A673 (cell line): ENCODE data around the gene OR52E2. TPM values are rescaled to one million over a fixed set of nuclear protein-coding genes. Genes with fewer than 3 reads are reported as not detected.

Experiments used
- BruUV-seq: library from RNA; stranded (reverse); fragments of 400-500 nt; replicated peaks from 2 replicates; lab custom pipeline; 2021; lab: Mats Ljungman, UMichigan
- CTCF ChIA-PET: fragments of 300-600 bp; sonication (Branson Sonifier 250); formaldehyde crosslinking; loops from one replicate; lab custom pipeline; 2022; ENCODE audit warnings: antibody characterized with exemption; lab: Charles Lee
- POLR2A ChIA-PET: fragments of 300-600 bp; sonication (Branson Sonifier 250); formaldehyde crosslinking; loops from one replicate; lab custom pipeline; 2022; ENCODE audit warnings: antibody characterized with exemption; ENCODE audit not compliant: low non-redundant PET; lab: Charles Lee
- DNase-seq: peaks from one replicate; pipeline ENCODE4 v3.0.0-alpha.2; 2015; ENCODE audit warnings: low spot score
- H3K27ac ChIP-seq: fragments of 200-600 bp; sonication (generic); 2 replicates; pipeline ENCODE4 v1.5.1; 2016; ENCODE audit warnings: mixed run types, low read depth, mild to moderate bottlenecking, mixed read lengths, antibody characterized with exemption, low read length; ENCODE audit not compliant: poor library complexity, severe bottlenecking
- H3K27me3 ChIP-seq: fragments of 200-600 bp; sonication (generic); replicated peaks from 2 replicates; pipeline ENCODE4 v1.6.1; 2017; ENCODE audit warnings: mixed run types, low read depth, mild to moderate bottlenecking, mixed read lengths, antibody characterized with exemption, low read length; ENCODE audit not compliant: insufficient read depth, poor library complexity
- H3K36me3 ChIP-seq: fragments of 200-600 bp; sonication (generic); 2 replicates; pipeline ENCODE4 v1.6.1; 2016; ENCODE audit warnings: mixed run types, mild to moderate bottlenecking, mixed read lengths, antibody characterized with exemption, low read length; ENCODE audit not compliant: insufficient read depth, poor library complexity, severe bottlenecking
- H3K4me1 ChIP-seq: fragments of 200-600 bp; sonication (generic); 2 replicates; pipeline ENCODE4 v1.6.1; 2017; ENCODE audit warnings: mixed run types, mild to moderate bottlenecking, mixed read lengths, antibody characterized with exemption, low read length; ENCODE audit not compliant: insufficient read depth, poor library complexity, severe bottlenecking
- H3K4me3 ChIP-seq: fragments of 200-600 bp; sonication (generic); 2 replicates; pipeline ENCODE4 v1.5.1; 2016; ENCODE audit warnings: low read depth, mixed run types, mild to moderate bottlenecking, mixed read lengths, low read length; ENCODE audit not compliant: poor library complexity, severe bottlenecking
- H3K9me3 ChIP-seq: fragments of 200-600 bp; sonication (generic); 2 replicates; pipeline ENCODE4 v1.6.1; 2016; ENCODE audit warnings: mixed run types, low read depth, mild to moderate bottlenecking, mixed read lengths, antibody characterized with exemption, low read length; ENCODE audit not compliant: poor library complexity, severe bottlenecking
- EZH2 ChIP-seq: fragments of 200-600 bp; sonication (generic); IDR thresholded peaks from 2 replicates; pipeline ENCODE4 v1.6.1; 2017; ENCODE audit warnings: borderline replicate concordance, low read depth, mild to moderate bottlenecking, mixed read lengths, antibody characterized with exemption, low read length; ENCODE audit not compliant: poor library complexity, severe bottlenecking
- intact Hi-C: fragments of 100-400 bp; cut with micrococcal nuclease; formaldehyde crosslinking; loops from one replicate; pipeline ENCODE4 v1.10.0; 2022; ENCODE audit not compliant: unreplicated experiment
- total RNA-seq: library from RNA; stranded (reverse); gene quantifications from 2 replicates; pipeline ENCODE4 v1.2.3, GENCODE V29; 2021
- TF ChIP-seq, protein P1 (sequence below): fragments of 300-800, 200-600 bp; sonication (generic); conservative IDR thresholded peaks from 2 replicates; pipeline ENCODE4 v1.5.1; 2017; ENCODE audit warnings: low read depth, mild to moderate bottlenecking, antibody characterized with exemption, low read length, moderate library complexity, mixed read lengths

OR52E2 gene
- total RNA-seq, 1 experiment from 2014 or later, result not detected

DNA sequence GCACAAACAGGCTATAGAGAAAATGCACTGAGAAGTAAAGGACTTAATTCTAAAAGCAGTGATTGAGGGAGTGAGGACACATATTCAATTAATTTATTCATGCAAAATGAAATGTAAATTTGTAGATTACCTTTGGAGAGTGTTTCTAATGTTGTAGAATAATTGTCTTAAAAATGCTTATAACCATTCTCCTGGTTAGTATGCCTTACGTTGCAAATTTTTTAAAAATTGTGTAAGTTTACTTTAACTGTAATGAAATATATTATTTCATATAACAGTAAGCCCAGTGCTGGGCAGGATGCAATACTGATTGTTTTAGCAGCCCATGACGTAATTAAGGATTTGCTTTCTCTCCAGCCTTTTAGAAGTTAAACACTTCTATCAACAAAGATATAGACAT lies 36.6 kb upstream of the OR52E2 start:
- Histone ChIP-seq H3K4me3 (no peak overlapping the region), H3K27me3 (no peaks in the 10 kb centered on the region), H3K27ac (no peak overlapping the region), H3K36me3 (no peaks in the 10 kb centered on the region), H3K9me3 (no peaks in the 10 kb centered on the region), H3K4me1 (no peaks in the 10 kb centered on the region)
- intact Hi-C loops, result no loop called here
- ChIA-PET CTCF (no interaction called here), POLR2A (no interaction called here)
- no TSS peak for BruUV-seq
- no peak for DNase-seq
- TF ChIP-seq EZH2, result no peak
- TF ChIP-seq, protein P1, sequence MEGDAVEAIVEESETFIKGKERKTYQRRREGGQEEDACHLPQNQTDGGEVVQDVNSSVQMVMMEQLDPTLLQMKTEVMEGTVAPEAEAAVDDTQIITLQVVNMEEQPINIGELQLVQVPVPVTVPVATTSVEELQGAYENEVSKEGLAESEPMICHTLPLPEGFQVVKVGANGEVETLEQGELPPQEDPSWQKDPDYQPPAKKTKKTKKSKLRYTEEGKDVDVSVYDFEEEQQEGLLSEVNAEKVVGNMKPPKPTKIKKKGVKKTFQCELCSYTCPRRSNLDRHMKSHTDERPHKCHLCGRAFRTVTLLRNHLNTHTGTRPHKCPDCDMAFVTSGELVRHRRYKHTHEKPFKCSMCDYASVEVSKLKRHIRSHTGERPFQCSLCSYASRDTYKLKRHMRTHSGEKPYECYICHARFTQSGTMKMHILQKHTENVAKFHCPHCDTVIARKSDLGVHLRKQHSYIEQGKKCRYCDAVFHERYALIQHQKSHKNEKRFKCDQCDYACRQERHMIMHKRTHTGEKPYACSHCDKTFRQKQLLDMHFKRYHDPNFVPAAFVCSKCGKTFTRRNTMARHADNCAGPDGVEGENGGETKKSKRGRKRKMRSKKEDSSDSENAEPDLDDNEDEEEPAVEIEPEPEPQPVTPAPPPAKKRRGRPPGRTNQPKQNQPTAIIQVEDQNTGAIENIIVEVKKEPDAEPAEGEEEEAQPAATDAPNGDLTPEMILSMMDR, result no peak

DNA sequence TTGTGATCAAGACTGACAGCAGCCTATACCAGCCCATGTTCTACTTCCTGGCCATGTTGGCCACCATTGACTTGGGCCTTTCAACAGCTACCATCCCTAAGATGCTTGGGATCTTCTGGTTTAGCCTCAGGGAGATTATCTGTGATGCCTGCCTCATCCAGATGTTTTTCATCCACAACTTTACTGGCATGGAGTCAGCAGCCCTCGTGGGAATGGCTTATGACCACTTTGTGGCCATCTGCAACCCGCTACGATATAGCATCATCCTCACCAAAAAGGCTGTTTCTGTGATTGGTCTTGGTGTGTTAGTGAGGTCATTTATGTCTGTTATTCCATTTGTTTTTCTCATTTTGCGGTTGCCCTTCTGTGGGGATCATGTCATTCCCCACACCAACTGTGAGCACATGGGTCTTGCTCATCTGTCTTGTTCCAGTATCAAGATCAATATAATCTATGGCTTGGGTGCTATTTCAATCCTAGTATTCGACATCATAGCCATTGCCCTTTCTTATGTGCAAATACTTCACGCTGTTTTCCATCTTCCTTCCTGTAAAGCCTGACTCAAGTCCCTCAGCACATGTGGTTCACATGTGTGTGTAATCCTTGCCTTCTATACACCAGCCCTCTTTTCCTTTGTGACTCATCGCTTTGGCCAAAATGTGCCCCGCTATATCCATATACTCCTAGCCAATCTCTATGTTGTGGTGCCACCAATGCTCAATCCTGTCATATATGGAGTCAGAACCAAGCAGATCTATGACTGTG lies 33.6 kb upstream of the OR52E2 start:
- DNase-seq, result no peak
- CTCF ChIA-PET, result no interaction called here
- no TSS peak for BruUV-seq

GRCh38 chr11:5090668-5091067 lies 31.2 kb upstream of the OR52E2 start:
- H3K27me3 ChIP-seq, result no peaks in the 10 kb centered on the region
- no peak for TF ChIP-seq EZH2
- TF ChIP-seq, protein P1, result no peak
- ChIA-PET POLR2A (no interaction called here), CTCF (no interaction called here)
- DNase-seq, result no peak
- no peaks in the 10 kb centered on the region for H3K36me3 ChIP-seq
- no peaks in the 10 kb centered on the region for H3K9me3 ChIP-seq
- H3K27ac ChIP-seq, result no peak overlapping the region
- BruUV-seq, result no TSS peak
- H3K4me1 ChIP-seq, result no peaks in the 10 kb centered on the region
- intact Hi-C loops, result no loop called here
- H3K4me3 ChIP-seq, result no peak overlapping the region

More for the DNA sequence above, 33.6 kb upstream of the OR52E2 start:
- Histone ChIP-seq H3K4me3 (no peak overlapping the region), H3K27me3 (no peaks in the 10 kb centered on the region), H3K27ac (no peak overlapping the region), H3K4me1 (no peaks in the 10 kb centered on the region), H3K9me3 (no peaks in the 10 kb centered on the region), H3K36me3 (no peaks in the 10 kb centered on the region)
- POLR2A ChIA-PET, result no interaction called here
- TF ChIP-seq, protein P1, result no peak
- TF ChIP-seq EZH2, result no peak
- intact Hi-C loops, result no loop called here
